Measurements from ENCODE around the gene ZNF605.

DNA sequence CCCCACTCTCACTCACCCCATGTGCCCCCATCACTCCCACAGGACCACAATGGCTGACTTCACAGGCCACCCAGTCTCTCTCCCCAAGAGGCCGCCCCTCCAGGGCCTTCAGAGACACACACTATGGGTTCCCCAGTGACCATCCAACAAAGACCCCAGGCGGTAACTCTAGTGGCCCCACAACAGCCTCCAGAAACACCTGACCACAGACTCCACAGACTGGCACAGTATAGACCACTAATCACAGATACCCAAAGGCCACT, 3.0 kb downstream of the ZNF605 start:
- no peak for TF ChIP-seq CTCF (IDR thresholded peaks at IDR 0.05)
- no peak for TF ChIP-seq POLR2A (IDR thresholded peaks at IDR 0.05)
- no peak for TF ChIP-seq EP300 (IDR thresholded peaks at IDR 0.05)
- TF ChIP-seq POLR2AphosphoS5 (IDR thresholded peaks at IDR 0.05): no peak
